HG02571 (cell line): ENCODE data around the gene DUOX1.

ENCODE experiments used
- ATAC-seq: cut with Tn5 transposase; IDR thresholded peaks from one replicate; pipeline ENCODE4 v1.9.1; 2021; ENCODE audit warnings: mild to moderate bottlenecking, moderate library complexity; ENCODE audit not compliant: unreplicated experiment

Gene DUOX1

GRCh38 chr15:45105586-45105985 is 24.2 kb upstream of the DUOX1 start:
- no peak for ATAC-seq

DNA sequence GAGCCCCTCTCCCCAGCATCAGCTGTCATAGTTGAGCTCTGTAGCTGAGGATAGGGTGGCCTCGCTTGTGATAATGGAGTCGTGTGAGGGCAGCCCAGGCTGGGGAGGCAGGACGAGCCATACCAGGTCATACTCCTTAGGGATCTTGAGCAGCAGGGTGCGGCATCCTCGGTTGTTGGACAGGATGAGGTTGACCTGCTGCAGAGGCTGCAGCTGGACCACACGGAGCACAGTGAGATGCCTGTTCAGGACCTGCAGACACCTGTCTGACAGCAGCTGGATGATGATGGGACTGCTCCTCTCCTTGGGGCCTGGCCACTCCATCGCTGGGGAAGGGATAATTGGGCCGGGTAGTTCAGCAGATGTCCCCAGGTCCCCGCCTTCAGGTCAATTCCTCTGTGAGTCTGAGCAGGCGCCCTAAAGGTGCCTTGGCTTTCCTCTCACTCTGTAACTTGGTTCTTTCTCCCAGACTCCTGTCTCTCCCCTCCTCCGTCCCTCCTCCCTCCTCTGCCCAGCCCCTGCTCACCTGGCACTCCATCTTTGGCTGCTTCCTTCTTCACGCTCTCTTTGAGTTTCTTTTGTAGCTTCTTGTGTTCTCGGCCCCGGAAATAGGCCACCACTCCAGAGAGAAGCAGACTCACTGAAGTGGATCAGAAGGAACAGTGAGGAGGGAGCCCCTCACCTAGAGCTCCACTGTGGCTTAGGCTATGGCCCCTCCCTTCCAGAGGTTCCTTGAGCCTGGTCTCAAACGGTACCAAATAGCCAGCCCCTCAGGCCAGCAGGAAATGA is 23.6 kb upstream of the DUOX1 start:
- no peak for ATAC-seq

DNA sequence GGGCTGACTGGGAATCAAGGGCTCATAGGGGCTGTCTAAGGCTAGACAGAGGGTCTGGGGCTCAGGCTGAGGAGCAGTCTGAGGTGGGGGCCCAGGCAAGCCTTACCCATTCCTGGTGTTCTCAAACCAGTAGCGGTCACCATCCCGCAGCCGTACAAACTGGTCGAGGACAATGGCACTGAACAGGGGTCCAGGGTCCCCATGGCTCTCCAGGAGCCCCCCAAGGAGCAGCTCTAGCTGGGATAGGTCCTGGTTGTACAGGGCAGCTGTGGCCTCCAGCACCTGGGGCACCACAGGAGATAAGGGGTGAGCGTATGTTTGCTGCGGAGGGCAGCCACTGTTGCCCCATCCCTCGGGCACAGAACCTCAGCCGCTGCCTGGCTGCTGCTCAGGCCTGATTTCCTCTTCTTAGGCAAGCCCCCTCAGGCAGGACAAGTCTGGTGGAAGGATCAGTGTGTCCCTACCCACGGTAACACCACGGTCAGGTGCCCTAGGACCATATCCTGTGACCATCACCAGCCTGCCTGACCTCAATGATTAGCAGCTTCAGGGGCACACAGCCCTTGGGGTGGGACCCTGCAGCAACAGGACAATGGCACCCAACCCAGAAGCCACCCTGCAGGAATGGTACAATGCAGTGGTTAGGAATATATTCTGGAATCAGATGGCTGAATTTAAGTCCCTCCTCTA is 21.7 kb upstream of the DUOX1 start:
- no peak for ATAC-seq

GRCh38 chr15:45110256-45110820 is 19.5 kb upstream of the DUOX1 start:
- no peak for ATAC-seq

- no peak for ATAC-seq
These were observed 18.2 kb upstream of the DUOX1 start for GRCh38 chr15:45111390-45112142.

GRCh38 chr15:45112143-45112590 is 17.6 kb upstream of the DUOX1 start:
- ATAC-seq = no peak

- ATAC-seq = no peak
These were observed 17.0 kb upstream of the DUOX1 start for GRCh38 chr15:45112591-45113379.

GRCh38 chr15:45113380-45113990 is 16.3 kb upstream of the DUOX1 start:
- ATAC-seq = no peak

- ATAC-seq = no peak
These were observed 15.6 kb upstream of the DUOX1 start, which contains the start of the genes DUOX2 and DUOXA2 for GRCh38 chr15:45114076-45114750. Gene DUOX2 (minus strand): TSS chr15:45114172. CDS start chr15:45113411, 761 bp downstream. Gene DUOXA2 (plus strand): TSS chr15:45114326. CDS start chr15:45114606, 280 bp downstream.

- ATAC-seq = no peak
These were observed 15.1 kb upstream of the DUOX1 start for GRCh38 chr15:45114751-45115085.

GRCh38 chr15:45115312-45115820 is 14.4 kb upstream of the DUOX1 start:
- ATAC-seq = no peak

- ATAC-seq = no peak
These were observed 13.8 kb upstream of the DUOX1 start for GRCh38 chr15:45116006-45116481.

DNA sequence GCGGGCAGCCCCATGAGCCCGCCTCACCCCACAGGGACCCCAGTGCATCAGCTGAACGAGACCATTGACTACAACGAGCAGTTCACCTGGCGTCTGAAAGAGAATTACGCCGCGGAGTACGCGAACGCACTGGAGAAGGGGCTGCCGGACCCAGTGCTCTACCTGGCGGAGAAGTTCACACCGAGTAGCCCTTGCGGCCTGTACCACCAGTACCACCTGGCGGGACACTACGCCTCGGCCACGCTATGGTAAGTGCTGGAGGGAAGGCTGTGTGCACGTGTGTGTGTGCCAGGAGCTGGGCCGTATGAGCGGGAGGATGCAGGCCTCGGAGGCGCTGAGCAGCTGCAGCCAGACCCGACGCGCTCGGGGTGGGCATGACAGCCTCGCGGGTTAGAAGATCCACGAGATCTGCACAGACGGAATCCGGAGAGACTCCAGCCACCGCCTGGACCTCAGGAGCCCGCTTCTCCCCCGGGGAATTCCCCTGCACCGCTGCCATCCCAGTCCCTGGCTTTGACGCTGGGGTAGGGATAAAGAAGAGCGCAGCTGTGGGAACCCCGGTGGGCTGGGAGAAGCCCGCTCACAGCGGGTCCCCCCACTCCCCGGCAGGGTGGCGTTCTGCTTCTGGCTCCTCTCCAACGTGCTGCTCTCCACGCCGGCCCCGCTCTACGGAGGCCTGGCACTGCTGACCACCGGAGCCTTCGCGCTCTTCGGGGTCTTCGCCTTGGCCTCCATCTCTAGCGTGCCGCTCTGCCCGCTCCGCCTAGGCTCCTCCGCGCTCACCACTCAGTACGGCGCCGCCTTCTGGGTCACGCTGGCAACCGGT is 13.1 kb upstream of the DUOX1 start:
- ATAC-seq = no peak

GRCh38 chr15:45117308-45118130 is 12.3 kb upstream of the DUOX1 start:
- ATAC-seq = no peak

- ATAC-seq = peak; percentile 85
These were observed 11.6 kb upstream of the DUOX1 start for GRCh38 chr15:45118131-45118588.

DNA sequence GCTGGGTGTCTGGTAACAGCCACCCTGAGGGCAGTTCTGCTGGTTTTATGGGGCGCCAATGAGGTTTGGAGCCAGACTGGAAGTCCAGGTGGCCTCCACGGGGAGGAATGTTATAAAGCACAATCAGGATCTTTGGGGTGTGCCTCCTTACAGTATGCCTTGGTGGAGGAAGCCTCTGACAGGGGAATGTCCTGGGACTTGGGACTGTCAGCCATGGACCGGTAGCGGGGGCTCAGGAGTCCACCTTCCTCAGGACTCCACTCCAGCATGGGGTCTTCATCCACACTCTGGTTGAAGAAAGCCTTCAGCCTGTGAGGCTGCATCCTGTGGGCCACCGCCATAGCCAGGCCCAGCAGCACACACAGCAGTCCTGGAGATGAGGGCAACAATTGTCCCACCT is 10.8 kb upstream of the DUOX1 start:
- no peak for ATAC-seq
